Common myeloid progenitor, CD34-positive (primary cell): ENCODE results near the gene GABBR2.

Source experiments
- CTCF ChIA-PET: fragments of 350-600 bp; sonication (Branson Sonifier 250); formaldehyde crosslinking; loops from one replicate; lab custom pipeline; 2021; ENCODE audit warnings: antibody characterized with exemption; lab: Charles Lee
- POLR2A ChIA-PET: fragments of 350-600 bp; sonication (Branson Sonifier 250); formaldehyde crosslinking; loops from one replicate; lab custom pipeline; 2021; ENCODE audit warnings: antibody characterized with exemption; lab: Charles Lee
- DNase-seq, 3 donors: peaks; one replicate each; pipeline versions ENCODE4 v3.0.0 to v3.0.0-alpha.2; 2013
- H3K27ac ChIP-seq, 2 experiments: 1 replicate in 1 of 2; 2 replicates in 1 of 2; pipeline ENCODE4 v1.7.0; 2013; ENCODE audit warnings: inconsistent platforms in 2 of 2, low read length in 2 of 2, mild to moderate bottlenecking in 2 of 2, low read depth in 1 of 2, moderate library complexity in 1 of 2; ENCODE audit not compliant: severe bottlenecking in 2 of 2, insufficient read depth in 1 of 2, poor library complexity in 1 of 2
- H3K27me3 ChIP-seq, 5 experiments: replicated peaks in 2 of 5; 1 replicate in 3 of 5; 2 replicates in 2 of 5; pipeline versions ENCODE4 v1.6.1 to v1.7.0; 2013; ENCODE audit warnings: low read length in 4 of 5, mild to moderate bottlenecking in 2 of 5, moderate library complexity in 2 of 5, inconsistent platforms in 1 of 5; ENCODE audit not compliant: insufficient read depth in 5 of 5, control insufficient read depth in 4 of 5
- H3K36me3 ChIP-seq, 4 experiments: 1 replicate in 2 of 4; 2 replicates in 2 of 4; pipeline versions ENCODE4 v1.6.1 to v1.7.0; 2013; ENCODE audit warnings: low read length in 3 of 4, control low read depth in 1 of 4, mild to moderate bottlenecking in 1 of 4; ENCODE audit not compliant: control insufficient read depth in 4 of 4, insufficient read depth in 4 of 4
- H3K4me1 ChIP-seq, 4 experiments: 1 replicate in 3 of 4; 2 replicates in 1 of 4; pipeline versions ENCODE4 v1.6.1 to v1.7.1; 2013; ENCODE audit warnings: low read length in 3 of 4, mild to moderate bottlenecking in 3 of 4, control low read depth in 1 of 4, inconsistent platforms in 1 of 4, moderate library complexity in 1 of 4; ENCODE audit not compliant: control insufficient read depth in 4 of 4, insufficient read depth in 4 of 4; ENCODE audit errors: control extremely low read depth in 1 of 4
- H3K4me3 ChIP-seq, 7 experiments: 1 replicate in 4 of 7; 2 replicates in 3 of 7; pipeline versions ENCODE4 v1.5.1 to v1.7.0; 2013; ENCODE audit warnings: mild to moderate bottlenecking in 7 of 7, low read length in 6 of 7, moderate library complexity in 6 of 7, inconsistent platforms in 2 of 7, low read depth in 2 of 7, control low read depth in 1 of 7; ENCODE audit not compliant: insufficient read depth in 4 of 7, control insufficient read depth in 1 of 7; ENCODE audit errors: extremely low read depth in 1 of 7
- H3K9me3 ChIP-seq, 5 experiments: 1 replicate in 4 of 5; 2 replicates in 1 of 5; pipeline versions ENCODE4 v1.6.1 to v1.7.1; 2013; ENCODE audit warnings: low read length in 4 of 5, mild to moderate bottlenecking in 2 of 5, inconsistent platforms in 1 of 5, low read depth in 1 of 5, moderate library complexity in 1 of 5; ENCODE audit not compliant: control insufficient read depth in 4 of 5, insufficient read depth in 2 of 5; ENCODE audit errors: control extremely low read depth in 1 of 5
- WGBS: methylation state at CpG from one replicate; pipeline ENCODE4 v1.1.5; 2013; ENCODE audit not compliant: insufficient coverage; 5-methylcytosine and 5-hydroxymethylcytosine counted together

Gene GABBR2

GRCh38 chr9:98627296-98627695 lies 81.4 kb downstream of the GABBR2 start:
- H3K27ac ChIP-seq = no peak overlapping the region
- ChIA-PET POLR2A (no interaction called here), CTCF (interaction anchor here (1.7 kb wide), 1 partner anchor 16 kb away, joined by 3 read pairs; no protein-coding TSS in a partner anchor)
- DNase-seq = no peak
- no peaks in the 10 kb centered on the region for H3K4me1 ChIP-seq
- no peaks in the 10 kb centered on the region for H3K9me3 ChIP-seq
- H3K27me3 ChIP-seq = peaks cover 0 to 36% (median 18%) of the 10 kb centered on the region in 5 experiments
- H3K4me3 ChIP-seq = no peak overlapping the region
- H3K36me3 ChIP-seq = no peaks in the 10 kb centered on the region
- WGBS = 96% methylated on average over 7 of the region's 7 CpGs

- no peak overlapping the region for H3K27ac ChIP-seq
- H3K27me3 ChIP-seq = peaks cover 2 to 32% (median 18%) of the 10 kb centered on the region in 5 experiments
- H3K4me1 ChIP-seq = no peaks in the 10 kb centered on the region
- DNase-seq = no peak
- 88% methylated on average over 5 of the region's 5 CpGs for WGBS
- ChIA-PET POLR2A (no interaction called here), CTCF (no interaction called here)
- H3K9me3 ChIP-seq = no peaks in the 10 kb centered on the region
- H3K4me3 ChIP-seq = no peak overlapping the region
- H3K36me3 ChIP-seq = no peaks in the 10 kb centered on the region
These were observed 83.0 kb downstream of the GABBR2 start for GRCh38 chr9:98625728-98626127.

GRCh38 chr9:98619788-98620187 lies 88.9 kb downstream of the GABBR2 start:
- Histone ChIP-seq H3K4me1 (no peaks in the 10 kb centered on the region), H3K36me3 (no peaks in the 10 kb centered on the region), H3K27ac (no peak overlapping the region), H3K27me3 (peaks cover 2 to 31% (median 9%) of the 10 kb centered on the region in 5 experiments), H3K9me3 (no peaks in the 10 kb centered on the region), H3K4me3 (no peak overlapping the region)
- POLR2A ChIA-PET = no interaction called here
- no peak for DNase-seq
- CTCF ChIA-PET = no interaction called here
- WGBS = 86% methylated on average over 3 of the region's 3 CpGs

- Histone ChIP-seq H3K36me3 (no peaks in the 10 kb centered on the region), H3K27ac (no peak overlapping the region), H3K27me3 (peaks cover 2 to 34% (median 10%) of the 10 kb centered on the region in 5 experiments), H3K4me1 (peaks cover 0 to 4% (median 2%) of the 10 kb centered on the region in 4 experiments), H3K9me3 (no peaks in the 10 kb centered on the region), H3K4me3 (no peak overlapping the region)
- ChIA-PET POLR2A (no interaction called here), CTCF (no interaction called here)
- WGBS = 83% methylated on average over 2 of the region's 2 CpGs
- DNase-seq = no peak
These were observed 93.1 kb downstream of the GABBR2 start for GRCh38 chr9:98615633-98616032.

GRCh38 chr9:98614941-98615340 lies 93.8 kb downstream of the GABBR2 start:
- DNase-seq = no peak
- Histone ChIP-seq H3K9me3 (no peaks in the 10 kb centered on the region), H3K27me3 (peaks cover 2 to 37% (median 10%) of the 10 kb centered on the region in 5 experiments), H3K4me1 (peaks cover 0 to 7% (median 2%) of the 10 kb centered on the region in 4 experiments), H3K36me3 (no peaks in the 10 kb centered on the region), H3K27ac (no peak overlapping the region), H3K4me3 (no peak overlapping the region)
- no CpG with 5 or more reads among the region's 2 CpGs for WGBS
- ChIA-PET CTCF (interaction anchor here (0.5 to 1.3 kb wide), 2 partner anchors 10 to 161 kb away, joined by 3 read pairs; no protein-coding TSS in a partner anchor), POLR2A (interaction anchor here (0.6 kb wide), 1 partner anchor 134 kb away, joined by 4 read pairs; no protein-coding TSS in a partner anchor)

GRCh38 chr9:98612061-98612752 lies 96.5 kb downstream of the GABBR2 start:
- no peak overlapping the region for H3K27ac ChIP-seq
- no peak overlapping the region for H3K4me3 ChIP-seq
- no peaks in the 10 kb centered on the region for H3K36me3 ChIP-seq
- no peak for DNase-seq
- H3K27me3 ChIP-seq = peaks cover 2 to 35% (median 6%) of the 10 kb centered on the region in 5 experiments
- ChIA-PET CTCF (no interaction called here), POLR2A (no interaction called here)
- no peaks in the 10 kb centered on the region for H3K9me3 ChIP-seq
- WGBS = 97% methylated on average over 4 of the region's 6 CpGs
- H3K4me1 ChIP-seq = peaks cover 0 to 7% (median 2%) of the 10 kb centered on the region in 4 experiments

- H3K9me3 ChIP-seq = no peaks in the 10 kb centered on the region
- H3K36me3 ChIP-seq = no peaks in the 10 kb centered on the region
- peaks cover 0 to 7% (median 2%) of the 10 kb centered on the region in 4 experiments for H3K4me1 ChIP-seq
- ChIA-PET CTCF (interaction anchor here (0.9 kb wide), 1 partner anchor 17 kb away, joined by 3 read pairs; no protein-coding TSS in a partner anchor), POLR2A (interaction anchor here (0.6 kb wide), 1 partner anchor 229 kb away, joined by 3 read pairs; no protein-coding TSS in a partner anchor)
- DNase-seq = no peak
- WGBS = no CpG with 5 or more reads among the region's 2 CpGs
- H3K4me3 ChIP-seq = no peak overlapping the region
- H3K27ac ChIP-seq = no peak overlapping the region
- H3K27me3 ChIP-seq = peaks cover 2 to 32% (median 5%) of the 10 kb centered on the region in 5 experiments
These were observed 97.4 kb downstream of the GABBR2 start for GRCh38 chr9:98611319-98611718.
